Loucy (cell line): ENCODE results near the gene DNAH1.

Source experiments
- CTCF ChIP-seq: fragments of 200-600 bp; sonication (generic); conservative IDR thresholded peaks from 2 replicates; pipeline ENCODE4 v1.5.1; 2014; ENCODE audit warnings: mild to moderate bottlenecking, antibody characterized with exemption, low read length
- EZH2phosphoT487 ChIP-seq: fragments of 200-600 bp; IDR thresholded peaks from 2 replicates; pipeline ENCODE4 v1.6.1; 2018; ENCODE audit warnings: antibody characterized with exemption, mild to moderate bottlenecking, moderate library complexity, borderline replicate concordance

DNA sequence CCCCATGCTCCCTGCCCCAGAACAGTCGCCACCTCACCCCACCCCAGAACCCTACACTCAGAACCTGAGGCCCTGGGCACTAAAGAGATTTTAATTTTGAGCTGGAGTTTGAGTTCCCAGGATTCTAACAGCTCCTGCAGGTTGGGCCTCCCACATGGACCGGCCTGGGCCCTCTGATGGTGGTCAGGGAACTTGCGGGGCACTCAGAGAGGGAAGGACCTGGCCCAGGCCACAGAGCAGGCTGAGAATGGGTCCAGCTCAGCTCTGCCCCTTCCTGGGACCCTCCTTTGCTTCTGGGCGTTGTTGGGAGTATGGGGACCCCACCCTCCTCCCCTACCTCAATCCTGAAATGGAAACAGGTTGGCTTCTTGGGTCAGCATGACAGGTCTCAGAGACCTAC, 129.9 kb downstream of the DNAH1 start:
- no peak for TF ChIP-seq CTCF
- TF ChIP-seq EZH2phosphoT487, result no peak
